HEK293 (cell line): ENCODE data around the gene ZNF423.

ENCODE experiments used
- KLF16 ChIP-seq: fragments of 450-650 bp; formaldehyde crosslinking; IDR thresholded peaks from 2 replicates; pipeline ENCODE4 v1.5.1; 2017; ENCODE audit warnings: missing biosample characterization, missing genetic modification characterization
- ZNF274 ChIP-seq, 2 experiments: fragments of 200-500 bp in 1 of 2; fragments of 450-650 bp in 1 of 2; sonication (Bioruptor generic) in 1 of 2; formaldehyde crosslinking in 1 of 2; IDR thresholded peaks; 2 replicates each; pipeline versions ENCODE4 v1.5.1 to v1.6.1; 2014 to 2016; ENCODE audit warnings: borderline replicate concordance in 1 of 2, inconsistent platforms in 1 of 2, low read length in 1 of 2, missing biosample characterization in 1 of 2, missing genetic modification characterization in 1 of 2
- ZNF626 ChIP-seq: fragments of 450-650 bp; sonication (Bioruptor Pico); formaldehyde crosslinking; IDR thresholded peaks from 2 replicates; pipeline ENCODE4 v1.5.1; 2018; ENCODE audit warnings: missing biosample characterization, missing genetic modification characterization, inconsistent platforms
- ZNF777 ChIP-seq: fragments of 450-650 bp; formaldehyde crosslinking; IDR thresholded peaks from 2 replicates; pipeline ENCODE4 v1.5.1; 2017; ENCODE audit warnings: missing biosample characterization, missing genetic modification characterization, borderline replicate concordance
- TF ChIP-seq, protein P1 (sequence below): fragments of 450-650 bp; formaldehyde crosslinking; IDR thresholded peaks from 2 replicates; pipeline ENCODE4 v1.5.1; 2016; ENCODE audit warnings: missing biosample characterization, missing genetic modification characterization
- TF ChIP-seq, protein P2 (sequence below): fragments of 450-650 bp; formaldehyde crosslinking; IDR thresholded peaks from 2 replicates; pipeline ENCODE4 v1.5.1; 2016; ENCODE audit warnings: missing biosample characterization, missing genetic modification characterization

DNA sequence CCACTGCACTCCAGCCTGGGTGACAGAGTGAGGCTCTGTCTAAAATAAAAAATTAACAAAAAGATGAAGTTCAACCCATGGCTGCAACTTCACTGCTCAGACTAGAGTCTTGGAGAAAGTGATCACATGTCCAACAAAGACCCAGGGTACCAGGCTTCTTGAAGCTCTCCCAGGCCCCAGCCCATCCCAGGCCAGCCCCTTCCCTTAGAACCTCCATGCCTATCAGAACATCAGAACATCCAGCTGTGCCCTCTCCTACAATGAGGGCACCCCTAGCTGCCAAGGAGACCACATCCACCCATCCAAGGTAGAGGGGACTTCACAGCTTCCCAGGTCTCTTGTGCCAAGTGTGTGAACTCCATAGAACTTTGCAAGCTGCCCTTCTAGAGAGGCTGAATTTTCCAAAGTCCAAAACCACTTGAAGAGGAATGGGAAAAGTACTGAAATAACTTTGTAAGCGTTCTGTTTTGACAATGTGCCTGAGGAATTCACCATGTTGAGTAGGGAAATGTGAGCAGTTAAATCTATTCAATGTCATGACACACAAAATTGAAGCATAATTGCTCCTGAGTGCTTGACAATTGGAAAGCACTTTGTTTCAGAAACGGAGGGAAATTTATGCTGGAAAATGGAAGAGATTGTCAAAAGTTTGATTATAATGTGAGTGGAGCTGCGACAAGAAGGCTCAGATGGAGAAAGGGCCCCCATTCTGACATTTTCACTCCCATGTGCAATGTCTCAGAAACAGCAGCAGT lies 230.4 kb downstream of the ZNF423 start:
- no peak for TF ChIP-seq ZNF274 (IDR thresholded peaks at IDR 0.05; ENCODE audit: low read length)
- no peak for TF ChIP-seq ZNF274 (tag by site-specific recombination; IDR thresholded peaks at IDR 0.05; ENCODE audit: borderline replicate concordance)
- no peak for TF ChIP-seq ZNF777 (tag by site-specific recombination)
- no peak for TF ChIP-seq ZNF626 (tag by site-specific recombination)
- TF ChIP-seq, protein P1, sequence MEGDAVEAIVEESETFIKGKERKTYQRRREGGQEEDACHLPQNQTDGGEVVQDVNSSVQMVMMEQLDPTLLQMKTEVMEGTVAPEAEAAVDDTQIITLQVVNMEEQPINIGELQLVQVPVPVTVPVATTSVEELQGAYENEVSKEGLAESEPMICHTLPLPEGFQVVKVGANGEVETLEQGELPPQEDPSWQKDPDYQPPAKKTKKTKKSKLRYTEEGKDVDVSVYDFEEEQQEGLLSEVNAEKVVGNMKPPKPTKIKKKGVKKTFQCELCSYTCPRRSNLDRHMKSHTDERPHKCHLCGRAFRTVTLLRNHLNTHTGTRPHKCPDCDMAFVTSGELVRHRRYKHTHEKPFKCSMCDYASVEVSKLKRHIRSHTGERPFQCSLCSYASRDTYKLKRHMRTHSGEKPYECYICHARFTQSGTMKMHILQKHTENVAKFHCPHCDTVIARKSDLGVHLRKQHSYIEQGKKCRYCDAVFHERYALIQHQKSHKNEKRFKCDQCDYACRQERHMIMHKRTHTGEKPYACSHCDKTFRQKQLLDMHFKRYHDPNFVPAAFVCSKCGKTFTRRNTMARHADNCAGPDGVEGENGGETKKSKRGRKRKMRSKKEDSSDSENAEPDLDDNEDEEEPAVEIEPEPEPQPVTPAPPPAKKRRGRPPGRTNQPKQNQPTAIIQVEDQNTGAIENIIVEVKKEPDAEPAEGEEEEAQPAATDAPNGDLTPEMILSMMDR (tag by site-specific recombination), result no peak
- TF ChIP-seq KLF16, result no peak
- TF ChIP-seq, protein P2, sequence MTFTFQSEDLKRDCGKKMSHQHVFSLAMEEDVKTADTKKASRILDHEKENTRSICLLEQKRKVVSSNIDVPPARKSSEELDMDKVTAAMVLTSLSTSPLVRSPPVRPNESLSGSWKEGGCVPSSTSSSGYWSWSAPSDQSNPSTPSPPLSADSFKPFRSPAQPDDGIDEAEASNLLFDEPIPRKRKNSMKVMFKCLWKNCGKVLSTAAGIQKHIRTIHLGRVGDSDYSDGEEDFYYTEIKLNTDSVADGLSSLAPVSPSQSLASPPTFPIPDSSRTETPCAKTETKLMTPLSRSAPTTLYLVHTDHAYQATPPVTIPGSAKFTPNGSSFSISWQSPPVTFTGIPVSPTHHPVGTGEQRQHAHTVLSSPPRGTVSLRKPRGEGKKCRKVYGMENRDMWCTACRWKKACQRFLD (tag by site-specific recombination), result no peak
